Esophagus squamous epithelium (tissue), 4 donors: ENCODE measurements around the gene TSGA10IP.

ENCODE experiments used
- CTCF ChIP-seq, 6 experiments: fragments of 450-650 bp in 4 of 6; fragments of 200-600 bp in 2 of 6; sonication (generic) in 2 of 6; IDR thresholded peaks; one replicate each; pipeline ENCODE4 v1.5.1; 2016 to 2019; ENCODE audit warnings: antibody characterized with exemption in 6 of 6, mild to moderate bottlenecking in 4 of 6, moderate library complexity in 4 of 6
- POLR2A ChIP-seq, 4 donors: fragments of 450-650 bp; IDR thresholded peaks; one replicate each; pipeline ENCODE4 v1.6.1; 2017; ENCODE audit warnings: antibody characterized with exemption in 4 of 4, mild to moderate bottlenecking in 4 of 4, moderate library complexity in 3 of 4

DNA sequence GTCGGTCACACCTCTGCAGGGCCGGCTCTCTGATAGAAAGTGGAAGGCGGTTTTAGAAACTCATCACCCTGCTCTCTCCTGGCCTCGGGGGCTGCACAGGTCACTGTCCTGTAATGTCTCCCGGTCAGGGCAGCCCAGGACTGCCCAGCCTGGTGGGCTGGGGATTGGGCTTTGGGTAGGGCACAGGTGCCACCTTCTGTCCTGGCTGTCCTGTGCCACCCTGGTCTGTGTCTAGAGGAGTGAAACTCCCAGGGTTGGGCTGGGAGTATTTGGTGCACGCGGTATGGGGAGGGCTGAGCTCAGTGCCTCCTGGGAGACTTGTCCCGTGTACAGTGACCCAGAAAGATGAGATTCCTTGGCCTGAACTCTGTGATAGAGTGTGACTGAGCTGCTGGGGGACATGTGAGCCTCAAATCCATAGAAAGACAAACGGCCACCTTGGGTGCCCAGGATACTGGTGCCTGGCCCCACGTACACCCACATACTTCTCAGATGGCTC, 34.0 kb downstream of the TSGA10IP start:
- no peak for TF ChIP-seq CTCF (IDR thresholded peaks at IDR 0.05)
- no peak for TF ChIP-seq POLR2A (IDR thresholded peaks at IDR 0.05)
